Lung microvascular endothelial cell (primary cell): ENCODE data around the gene EMC10. TPM values are rescaled to one million over a fixed set of nuclear protein-coding genes. Genes with fewer than 3 reads are reported as not detected.
A peak's percentile ranks its signal among the peaks of the same experiment; 100 is the strongest.

Experiments used
- DNase-seq, 2 donors: peaks; one replicate each; pipeline versions ENCODE4 v3.0.0 to v3.0.0-alpha.2; 2010; ENCODE audit warnings: low read depth in 2 of 2
- total RNA-seq: library from RNA; depleted of rRNA; stranded (reverse); fragments of >200 nt; gene quantifications from 2 replicates; pipeline ENCODE4 v1.2.1, GENCODE V29; 2014

The EMC10 gene
- total RNA-seq, 1 donor from 2014 or later, result 46.0 TPM

DNA sequence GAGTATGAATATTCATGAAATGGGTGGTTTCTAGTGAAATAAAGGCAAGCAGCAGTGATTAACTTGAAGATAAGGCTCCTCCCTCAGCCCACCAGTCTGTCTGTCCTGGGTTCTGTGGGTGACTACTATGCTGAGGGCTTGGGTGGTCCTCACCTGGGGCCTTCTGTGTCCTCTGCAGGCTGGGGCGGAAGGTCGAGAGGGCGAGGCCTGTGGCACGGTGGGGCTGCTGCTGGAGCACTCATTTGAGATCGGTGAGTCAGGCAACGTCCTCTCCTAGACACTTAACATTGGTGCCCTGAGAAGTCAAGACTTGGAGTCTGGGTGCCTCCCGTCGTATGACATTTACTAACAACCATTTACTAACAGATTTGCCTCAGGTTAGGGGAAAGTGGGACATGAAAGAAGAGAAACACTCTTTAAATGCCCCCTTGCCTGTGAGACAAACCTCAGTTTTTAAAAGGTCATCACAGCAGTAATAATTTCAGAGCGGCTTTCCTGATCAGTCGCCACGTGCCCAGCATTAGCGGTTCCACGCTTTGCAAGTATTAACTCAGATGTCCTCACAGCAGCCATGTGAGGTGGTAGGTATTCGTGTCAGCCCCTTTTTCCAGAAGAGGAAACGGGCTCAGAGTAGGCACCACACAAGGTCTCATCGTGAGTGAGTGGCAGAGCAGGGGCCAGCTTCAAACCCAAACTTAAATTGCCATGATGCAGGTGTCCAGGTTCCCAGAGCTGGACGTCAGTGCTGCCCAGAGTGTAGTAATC lies 1.6 kb downstream of the EMC10 start:
- no peak for DNase-seq

DNA sequence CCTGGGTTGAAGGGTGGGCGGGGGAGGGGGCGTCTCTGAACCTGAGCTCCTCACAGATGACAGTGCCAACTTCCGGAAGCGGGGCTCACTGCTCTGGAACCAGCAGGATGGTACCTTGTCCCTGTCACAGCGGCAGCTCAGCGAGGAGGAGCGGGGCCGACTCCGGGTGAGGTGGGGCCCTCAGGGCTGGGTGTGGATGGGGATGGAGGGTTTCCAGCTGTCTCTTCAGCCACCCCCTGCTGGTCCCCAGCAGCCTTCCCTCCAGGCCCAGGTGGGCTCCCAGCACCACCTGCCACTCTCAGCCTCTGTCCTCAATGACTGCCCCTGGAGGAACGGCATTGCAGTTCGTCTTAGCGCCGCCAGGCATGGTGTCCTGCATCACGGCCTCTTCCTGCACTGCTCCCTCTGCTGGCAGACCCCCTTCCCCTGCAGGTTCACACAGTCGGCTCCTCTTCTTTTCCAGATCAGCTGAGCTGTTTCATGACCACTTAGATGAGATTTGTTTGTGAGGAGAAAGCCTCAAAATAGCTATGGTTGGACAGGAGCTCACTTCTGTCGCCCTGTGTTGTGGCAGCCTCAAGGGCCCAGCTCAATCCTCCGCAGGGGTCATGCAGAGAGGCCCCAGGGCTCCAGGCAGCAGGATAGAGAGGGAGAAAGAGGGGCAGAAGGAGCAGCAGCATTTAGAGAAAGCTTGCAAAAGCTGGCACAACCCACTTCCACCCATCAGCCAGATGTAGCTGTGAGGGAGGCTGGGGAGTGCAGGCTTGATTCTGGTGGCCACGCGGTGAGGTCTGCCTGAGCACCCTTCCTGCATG lies 2.8 kb downstream of the EMC10 start:
- peak; percentile 56 to 75 for DNase-seq

DNA sequence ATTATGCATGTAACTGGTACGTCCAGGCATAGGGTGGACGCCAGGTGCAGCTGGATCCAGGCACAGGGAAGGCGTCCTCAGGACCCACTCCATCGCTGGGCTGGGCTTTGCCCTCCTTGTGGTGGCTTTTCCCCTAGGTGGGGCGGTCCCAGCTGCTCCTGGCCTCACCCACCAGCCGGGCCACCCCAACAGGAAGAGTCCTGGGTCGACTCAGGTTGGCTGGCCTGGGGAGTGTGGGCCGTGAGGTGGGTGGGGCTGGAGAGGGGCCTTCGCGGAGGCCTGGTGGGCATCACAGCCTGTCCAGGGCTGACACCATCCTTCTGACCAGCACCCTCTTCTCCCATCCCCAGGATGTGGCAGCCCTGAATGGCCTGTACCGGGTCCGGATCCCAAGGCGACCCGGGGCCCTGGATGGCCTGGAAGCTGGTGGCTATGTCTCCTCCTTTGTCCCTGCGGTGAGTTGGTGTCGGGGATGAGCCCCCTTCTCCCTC lies 3.5 kb downstream of the EMC10 start:
- no peak for DNase-seq

- no peak for DNase-seq
Measured at GRCh38 chr19:50480281-50481111, 4.2 kb downstream of the EMC10 start.

- no peak for DNase-seq
Measured at GRCh38 chr19:50481351-50482149, 5.2 kb downstream of the EMC10 start.

GRCh38 chr19:50482271-50482855 lies 6.1 kb downstream of the EMC10 start:
- no peak for DNase-seq

DNA sequence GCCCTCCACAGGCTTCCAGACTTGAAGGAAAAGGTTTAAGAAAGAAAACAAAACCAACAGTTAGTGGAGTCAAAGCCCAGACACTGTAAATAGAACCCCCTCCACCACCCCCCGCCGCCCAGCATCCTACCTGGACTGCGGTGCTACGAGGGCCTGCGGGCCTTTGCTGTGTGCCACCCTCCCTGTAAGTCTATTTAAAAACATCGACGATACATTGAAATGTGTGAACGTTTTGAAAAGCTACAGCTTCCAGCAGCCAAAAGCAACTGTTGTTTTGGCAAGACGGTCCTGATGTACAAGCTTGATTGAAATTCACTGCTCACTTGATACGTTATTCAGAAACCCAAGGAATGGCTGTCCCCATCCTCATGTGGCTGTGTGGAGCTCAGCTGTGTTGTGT lies 6.6 kb downstream of the EMC10 start:
- DNase-seq, result no peak

DNA sequence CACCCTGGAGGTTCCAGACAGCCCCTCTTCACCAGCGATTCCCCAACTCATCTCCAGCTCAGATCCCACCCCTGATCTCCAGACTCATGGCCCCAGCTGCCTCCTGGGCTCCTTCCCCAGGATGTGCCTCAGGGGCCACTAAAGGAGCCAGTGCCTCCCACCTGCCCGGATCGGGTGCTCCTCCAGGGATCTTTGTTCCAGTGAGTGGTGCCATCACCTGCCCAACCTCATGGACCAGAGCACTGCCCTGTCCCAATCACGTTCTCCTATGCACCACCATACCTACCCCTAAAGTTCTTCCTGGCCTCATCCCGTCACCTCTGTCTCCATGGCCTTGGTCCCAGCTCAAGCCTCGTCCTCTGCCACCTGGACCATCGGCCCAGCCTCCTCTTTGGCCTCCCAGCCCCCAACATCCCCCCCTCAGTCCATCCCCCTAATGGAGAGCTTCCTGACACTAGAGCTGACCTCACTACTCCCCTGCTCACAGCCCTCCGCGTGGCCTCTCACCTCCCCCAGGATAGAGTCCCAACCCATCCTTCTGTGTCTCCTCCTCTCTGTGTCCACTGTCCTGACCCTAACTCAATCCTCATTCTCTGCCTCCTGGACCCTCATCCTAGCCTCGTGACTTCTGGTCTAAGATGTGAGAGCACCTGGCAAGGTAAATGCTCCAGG lies 9.1 kb downstream of the EMC10 start:
- no peak for DNase-seq

DNA sequence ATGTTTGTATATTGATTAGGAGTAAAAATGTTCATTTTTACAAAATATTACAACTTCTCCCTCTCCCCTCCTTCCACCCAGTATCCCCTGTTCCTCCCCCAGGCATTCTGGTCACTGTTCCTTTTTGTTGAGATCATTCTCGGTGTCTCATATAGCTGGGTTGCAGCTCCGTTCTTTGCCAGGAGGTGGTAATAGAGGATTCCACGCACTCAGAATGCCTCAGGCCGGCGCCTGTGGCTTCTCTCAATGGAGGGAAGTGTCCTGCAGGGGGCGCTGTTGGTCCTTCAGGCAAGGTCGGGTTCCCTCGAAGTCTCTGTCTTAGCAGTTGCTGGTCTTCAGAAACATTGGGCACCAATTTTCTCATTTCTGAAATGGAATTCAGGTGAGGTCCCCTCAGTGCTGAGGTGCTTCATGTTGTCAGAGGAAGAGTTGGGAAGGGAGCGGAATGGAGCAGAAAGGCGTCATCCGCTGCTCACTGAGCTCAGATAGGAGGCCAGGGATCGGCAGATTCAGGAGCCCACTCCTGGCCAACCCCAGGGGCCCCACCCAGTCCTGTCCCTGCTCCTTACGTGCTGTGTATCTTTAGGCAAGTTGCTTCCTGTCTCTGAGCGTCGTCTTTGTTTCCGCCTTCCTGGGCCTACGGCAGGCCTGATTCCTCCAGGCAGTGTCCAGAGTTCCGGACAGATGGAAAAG lies 10.7 kb downstream of the EMC10 start:
- peak; percentile 42 for DNase-seq

GRCh38 chr19:50488389-50489194 lies 12.3 kb downstream of the EMC10 start:
- no peak for DNase-seq

DNA sequence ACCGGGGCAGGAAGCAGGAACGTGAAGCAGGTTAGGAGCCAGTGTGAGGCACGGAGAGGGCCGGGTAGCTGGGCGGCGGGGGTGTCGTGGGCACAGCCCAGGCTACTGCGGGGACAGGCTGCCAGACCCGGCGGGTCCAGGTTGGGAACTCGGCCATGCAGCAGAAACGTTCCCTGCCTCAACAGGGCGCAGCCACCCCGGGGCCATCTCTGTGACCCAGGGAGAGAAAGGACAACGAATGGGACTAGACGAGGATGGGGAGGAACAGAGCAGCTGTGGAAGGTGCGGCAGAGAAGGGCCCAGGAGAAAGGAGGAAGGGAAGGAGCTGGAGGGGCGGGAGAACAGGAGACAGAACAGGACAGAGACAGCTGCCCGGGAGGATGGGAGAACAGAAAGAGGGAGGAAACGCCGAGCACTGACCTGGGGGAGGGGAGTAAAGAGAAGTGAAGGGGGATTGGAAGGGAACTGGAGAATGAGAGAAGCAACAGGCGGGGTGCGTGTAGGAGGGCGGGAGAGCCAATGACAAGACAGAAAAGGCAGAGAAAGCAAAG lies 13.2 kb downstream of the EMC10 start:
- DNase-seq, result no peak

DNA sequence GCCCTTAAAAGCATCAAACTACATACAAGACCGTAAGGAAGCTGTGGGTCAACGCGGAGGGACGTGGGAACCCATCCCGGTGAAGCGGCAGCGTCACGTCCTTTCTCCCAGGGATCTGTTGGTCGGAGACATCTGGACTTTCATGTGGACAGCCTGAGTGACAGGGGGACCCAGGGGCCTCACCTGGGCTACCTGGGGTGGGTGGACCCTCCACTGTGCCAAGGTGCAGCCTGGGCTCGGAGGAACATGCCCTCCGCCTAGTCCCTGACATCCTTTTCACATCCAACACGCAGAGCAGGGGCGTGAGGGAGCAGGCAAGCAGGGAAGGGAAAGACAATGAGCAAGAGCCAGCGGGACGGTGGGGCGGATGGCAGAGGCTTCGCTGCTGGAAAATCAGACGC lies 14.1 kb downstream of the EMC10 start:
- DNase-seq, result no peak

GRCh38 chr19:50490991-50491472 lies 14.7 kb downstream of the EMC10 start:
- DNase-seq, result no peak

DNA sequence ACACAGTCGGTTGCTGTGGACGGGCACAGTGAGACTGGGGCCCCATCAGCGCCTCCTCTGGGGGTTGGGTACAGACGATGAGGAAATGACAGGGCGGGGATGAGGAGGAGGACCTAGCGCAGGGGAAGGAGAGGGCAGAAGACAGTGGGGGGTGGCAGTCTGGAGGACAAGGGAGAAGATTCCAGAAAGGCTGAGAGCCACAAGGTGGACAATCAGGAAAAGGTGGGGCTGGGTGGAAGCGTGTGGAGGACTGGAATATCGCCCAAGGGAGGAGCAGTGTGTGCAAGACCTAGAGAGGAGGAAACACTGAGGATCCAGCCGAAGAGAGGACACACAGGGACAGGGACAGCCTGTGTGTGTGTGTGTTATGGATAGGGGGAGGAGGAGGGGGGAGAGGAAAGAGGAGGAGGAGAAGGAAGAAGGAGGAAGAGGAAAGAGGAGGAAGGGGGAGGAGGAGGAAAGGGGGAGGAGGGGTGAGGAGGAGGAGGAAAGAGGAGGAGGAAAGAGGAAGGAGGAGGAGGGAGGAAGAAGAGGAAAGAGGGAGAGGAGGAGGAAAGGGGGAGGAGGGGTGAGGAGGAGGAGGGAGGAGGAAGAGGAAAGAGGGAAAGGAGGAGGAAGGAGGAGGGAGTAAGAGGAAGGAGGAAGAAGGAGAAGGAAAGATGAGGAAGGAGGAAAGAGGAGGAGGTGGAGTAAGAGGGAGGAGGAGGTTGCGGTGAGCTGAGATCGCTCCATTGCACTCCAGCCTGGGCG lies 16.2 kb downstream of the EMC10 start:
- no peak for DNase-seq

DNA sequence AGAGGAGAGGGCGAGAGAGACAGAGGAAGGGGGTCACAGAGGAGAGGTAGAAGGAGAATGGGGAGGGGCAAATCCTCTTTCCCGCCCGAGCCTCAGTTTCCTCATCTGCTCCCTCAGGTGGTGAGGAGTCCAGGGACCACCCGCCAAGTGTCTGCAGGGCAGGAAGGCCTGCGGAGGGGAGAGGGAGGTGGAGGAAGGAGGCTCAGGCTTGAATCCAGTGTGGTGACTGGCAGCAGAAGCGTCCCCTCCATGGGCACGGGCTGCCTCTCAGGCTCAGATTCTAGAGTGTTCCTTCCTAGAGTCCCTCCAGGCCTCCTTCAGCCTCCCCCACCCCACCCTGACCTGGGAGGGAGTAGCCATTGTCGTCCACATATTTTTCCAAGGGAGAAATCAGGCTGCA lies 16.9 kb downstream of the EMC10 start:
- no peak for DNase-seq

GRCh38 chr19:50494186-50495019 lies 18.1 kb downstream of the EMC10 start:
- no peak for DNase-seq
